HepG2 (cell line): Measurements from ENCODE around the gene ZNF217.
A peak's percentile ranks its signal among the peaks of the same experiment; 100 is the strongest.

Source experiments
- CBX2 ChIP-seq, 2 experiments: fragments of 200-600 bp in 1 of 2; sonication (generic); formaldehyde crosslinking in 1 of 2; IDR thresholded peaks; 2 replicates each; pipeline versions ENCODE4 v1.7.0 to v1.8.1; 2018 to 2022; ENCODE audit warnings: low read depth in 2 of 2, low read length in 1 of 2, mild to moderate bottlenecking in 1 of 2, missing genetic modification reagents in 1 of 2
- TF ChIP-seq, protein P1 (sequence below): sonication (generic); formaldehyde crosslinking; IDR thresholded peaks from 2 replicates; pipeline ENCODE4 v1.4.0; 2020; ENCODE audit warnings: missing genetic modification reagents

DNA sequence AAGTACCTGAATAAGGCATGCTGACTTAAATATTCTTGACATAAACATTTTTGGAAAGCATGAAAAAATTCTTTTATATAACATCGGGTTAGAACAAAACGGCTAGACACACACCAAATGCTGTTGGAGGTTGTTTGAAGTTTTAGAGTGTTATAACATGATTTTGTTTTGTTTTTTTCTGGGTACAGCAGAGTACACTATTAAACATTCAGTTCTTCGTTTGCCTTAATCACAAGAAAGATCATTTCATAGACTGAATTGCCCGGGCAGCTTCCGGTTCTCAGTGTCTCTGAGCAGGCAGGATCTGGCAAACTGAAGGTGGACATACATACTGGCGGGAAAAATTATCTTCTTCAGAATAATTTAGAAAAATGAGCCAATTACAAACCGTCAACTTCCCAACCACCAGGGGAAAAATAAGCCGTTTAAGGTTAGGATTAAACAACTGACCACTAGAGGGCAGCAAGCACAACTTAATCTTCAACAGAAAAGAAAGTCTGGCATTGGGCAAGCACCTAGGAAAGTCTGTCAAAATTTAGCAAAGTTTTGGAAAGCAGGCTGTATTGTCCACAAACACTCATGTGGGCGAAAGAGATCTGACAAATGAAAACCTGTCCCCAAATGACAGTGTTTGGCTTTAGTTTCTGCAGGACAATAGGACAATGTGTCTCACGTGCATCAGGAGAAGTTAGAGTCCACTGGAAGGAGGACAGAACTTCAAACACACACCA, 15.0 kb downstream of the ZNF217 start:
- TF ChIP-seq, protein P1, sequence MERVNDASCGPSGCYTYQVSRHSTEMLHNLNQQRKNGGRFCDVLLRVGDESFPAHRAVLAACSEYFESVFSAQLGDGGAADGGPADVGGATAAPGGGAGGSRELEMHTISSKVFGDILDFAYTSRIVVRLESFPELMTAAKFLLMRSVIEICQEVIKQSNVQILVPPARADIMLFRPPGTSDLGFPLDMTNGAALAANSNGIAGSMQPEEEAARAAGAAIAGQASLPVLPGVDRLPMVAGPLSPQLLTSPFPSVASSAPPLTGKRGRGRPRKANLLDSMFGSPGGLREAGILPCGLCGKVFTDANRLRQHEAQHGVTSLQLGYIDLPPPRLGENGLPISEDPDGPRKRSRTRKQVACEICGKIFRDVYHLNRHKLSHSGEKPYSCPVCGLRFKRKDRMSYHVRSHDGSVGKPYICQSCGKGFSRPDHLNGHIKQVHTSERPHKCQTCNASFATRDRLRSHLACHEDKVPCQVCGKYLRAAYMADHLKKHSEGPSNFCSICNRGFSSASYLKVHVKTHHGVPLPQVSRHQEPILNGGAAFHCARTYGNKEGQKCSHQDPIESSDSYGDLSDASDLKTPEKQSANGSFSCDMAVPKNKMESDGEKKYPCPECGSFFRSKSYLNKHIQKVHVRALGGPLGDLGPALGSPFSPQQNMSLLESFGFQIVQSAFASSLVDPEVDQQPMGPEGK (CRISPR knock-in tag), result peak; percentile 47; the same call in 1 of the 2 replicates
- TF ChIP-seq CBX2 (IDR thresholded peaks at IDR 0.05; ENCODE audit: low read depth, low read length) (no peak), CBX2 (CRISPR knock-in tag; IDR thresholded peaks at IDR 0.05; ENCODE audit: low read depth) (no peak)
